ENCODE measurements around the gene ANKS6. TPM values are rescaled to one million over a fixed set of nuclear protein-coding genes. Genes with fewer than 3 reads are reported as not detected.

Gene ANKS6
- total RNA-seq, 2 donors from 2014 or later, result 19.5 to 22.0 TPM

DNA sequence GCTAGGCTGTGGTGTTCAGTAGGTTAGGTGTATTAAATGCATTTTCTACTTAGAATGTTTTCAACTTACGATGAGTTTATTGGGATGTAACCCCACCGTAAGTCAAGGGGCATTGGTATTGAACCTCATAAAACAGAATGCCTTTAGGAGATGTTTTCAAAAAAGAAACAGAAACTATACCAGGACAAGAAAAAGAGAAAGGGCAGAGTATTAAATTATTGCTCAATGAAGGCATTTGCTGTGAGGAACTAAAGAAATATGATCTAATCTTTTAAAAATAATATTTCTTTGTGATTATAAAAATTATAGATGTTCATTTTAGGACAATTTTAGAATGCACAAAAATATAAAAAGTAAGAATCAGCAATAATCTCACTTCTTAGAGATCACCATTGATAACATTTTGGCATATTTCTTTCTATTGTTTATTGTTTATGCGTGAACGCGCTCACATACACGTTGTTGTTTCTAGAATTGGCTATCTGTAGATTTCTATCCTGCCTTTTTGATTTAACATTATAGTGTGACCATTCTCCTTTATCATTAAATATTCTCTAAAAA lies 19.1 kb upstream of the ANKS6 start:
- TF ChIP-seq, protein P1, sequence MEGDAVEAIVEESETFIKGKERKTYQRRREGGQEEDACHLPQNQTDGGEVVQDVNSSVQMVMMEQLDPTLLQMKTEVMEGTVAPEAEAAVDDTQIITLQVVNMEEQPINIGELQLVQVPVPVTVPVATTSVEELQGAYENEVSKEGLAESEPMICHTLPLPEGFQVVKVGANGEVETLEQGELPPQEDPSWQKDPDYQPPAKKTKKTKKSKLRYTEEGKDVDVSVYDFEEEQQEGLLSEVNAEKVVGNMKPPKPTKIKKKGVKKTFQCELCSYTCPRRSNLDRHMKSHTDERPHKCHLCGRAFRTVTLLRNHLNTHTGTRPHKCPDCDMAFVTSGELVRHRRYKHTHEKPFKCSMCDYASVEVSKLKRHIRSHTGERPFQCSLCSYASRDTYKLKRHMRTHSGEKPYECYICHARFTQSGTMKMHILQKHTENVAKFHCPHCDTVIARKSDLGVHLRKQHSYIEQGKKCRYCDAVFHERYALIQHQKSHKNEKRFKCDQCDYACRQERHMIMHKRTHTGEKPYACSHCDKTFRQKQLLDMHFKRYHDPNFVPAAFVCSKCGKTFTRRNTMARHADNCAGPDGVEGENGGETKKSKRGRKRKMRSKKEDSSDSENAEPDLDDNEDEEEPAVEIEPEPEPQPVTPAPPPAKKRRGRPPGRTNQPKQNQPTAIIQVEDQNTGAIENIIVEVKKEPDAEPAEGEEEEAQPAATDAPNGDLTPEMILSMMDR (IDR thresholded peaks at IDR 0.05), result no peak
- Histone ChIP-seq H3K4me1 (no peaks in the 10 kb centered on the region), H3K27ac (no peak overlapping the region)

DNA sequence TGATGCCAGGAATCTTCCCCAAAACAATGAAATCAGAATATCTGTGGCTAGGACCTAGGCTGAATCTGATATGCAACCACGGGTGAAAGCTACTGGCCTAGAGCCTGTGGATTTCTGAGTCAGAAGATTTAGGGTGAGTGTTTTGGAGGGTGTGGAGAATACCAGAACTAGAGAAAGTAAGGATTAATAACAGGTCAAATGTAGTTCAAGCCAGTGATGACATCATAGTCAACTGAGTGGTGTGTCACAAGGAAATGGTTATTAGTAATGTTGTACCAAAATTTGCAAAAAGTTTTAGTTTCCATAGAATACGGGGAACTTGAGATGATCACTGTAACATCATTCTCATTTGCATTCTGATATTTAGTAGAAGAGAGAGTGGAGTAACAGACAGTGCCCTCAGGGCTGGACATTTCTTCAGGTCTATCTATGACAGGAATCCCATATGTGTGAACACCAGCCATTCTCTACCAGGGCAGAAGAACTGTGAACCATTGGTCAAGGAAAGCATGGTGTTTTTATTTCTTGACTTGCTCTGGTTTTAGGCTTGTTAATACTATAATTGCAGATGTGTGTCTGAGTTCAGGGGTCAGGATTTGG lies 14.8 kb upstream of the ANKS6 start:
- Histone ChIP-seq H3K9me3 (no peaks in the 10 kb centered on the region), H3K27ac (no peak overlapping the region), H3K4me1 (peaks cover 11% of the 10 kb centered on the region), H3K4me3 (no peak overlapping the region), H3K36me3 (no peaks in the 10 kb centered on the region), H3K27me3 (no peaks in the 10 kb centered on the region), H3K9ac (ENCODE audit: low read depth in 2 of 2, low read length in 2 of 2) (no peak overlapping the region)
- TF ChIP-seq, protein P1 (IDR thresholded peaks at IDR 0.05), result no peak
- intact Hi-C loops (cut with DNase I), result no loop called here
- DNase-seq, result no peak

More for the DNA sequence above, 19.1 kb upstream of the ANKS6 start:
- Histone ChIP-seq H3K36me3 (no peaks in the 10 kb centered on the region), H3K9me3 (no peaks in the 10 kb centered on the region), H3K27me3 (no peaks in the 10 kb centered on the region), H3K9ac (ENCODE audit: low read depth in 2 of 2, low read length in 2 of 2) (no peak overlapping the region), H3K4me3 (no peak overlapping the region)
- intact Hi-C loops (cut with DNase I), result no loop called here
- no peak for DNase-seq

DNA sequence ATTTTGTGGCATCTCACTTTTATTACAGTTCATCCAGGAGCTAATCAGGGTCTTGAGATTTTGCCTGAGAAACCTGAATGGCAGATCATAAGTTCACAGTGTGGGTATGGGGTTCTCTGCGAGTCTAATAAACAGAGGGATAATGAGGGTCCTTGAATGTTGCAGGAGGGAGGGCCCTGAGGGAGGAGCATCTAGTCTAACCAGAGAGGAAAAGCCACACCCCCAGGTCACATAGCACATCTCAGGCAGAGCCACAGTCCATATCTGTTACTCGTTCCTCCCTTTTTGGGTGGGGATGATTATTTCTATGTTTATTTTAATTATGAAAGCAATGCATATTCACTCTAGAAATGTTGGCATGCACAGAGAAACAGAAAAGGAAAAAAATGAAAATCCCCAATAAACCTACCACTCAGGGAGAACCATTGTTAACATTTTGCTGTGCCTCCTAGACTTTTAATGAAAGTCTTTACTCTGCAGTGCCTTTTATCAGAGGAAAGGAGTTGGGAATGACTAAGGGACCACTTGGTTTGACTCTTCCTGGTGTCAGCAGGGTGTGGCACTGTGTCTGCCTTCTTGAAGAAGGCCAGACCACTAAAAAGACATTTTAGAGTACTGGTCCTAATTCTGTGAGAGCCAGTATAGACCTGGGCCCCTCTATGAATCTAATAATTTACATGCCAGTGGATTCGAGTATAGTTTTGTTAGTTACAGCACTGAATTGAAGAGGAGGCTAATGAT lies 13.9 kb upstream of the ANKS6 start:
- Histone ChIP-seq H3K4me3 (no peak overlapping the region), H3K27me3 (no peaks in the 10 kb centered on the region), H3K9me3 (no peaks in the 10 kb centered on the region), H3K27ac (peak overlapping the region; percentile 86), H3K4me1 (peaks cover 11% of the 10 kb centered on the region), H3K9ac (ENCODE audit: low read depth in 2 of 2, low read length in 2 of 2) (peak overlapping the region in 1 of 2 donors; percentile 48), H3K36me3 (no peaks in the 10 kb centered on the region)
- peak; percentile 46 for DNase-seq
- intact Hi-C loops (cut with DNase I), result no loop called here
- TF ChIP-seq, protein P1 (IDR thresholded peaks at IDR 0.05), result no peak

DNA sequence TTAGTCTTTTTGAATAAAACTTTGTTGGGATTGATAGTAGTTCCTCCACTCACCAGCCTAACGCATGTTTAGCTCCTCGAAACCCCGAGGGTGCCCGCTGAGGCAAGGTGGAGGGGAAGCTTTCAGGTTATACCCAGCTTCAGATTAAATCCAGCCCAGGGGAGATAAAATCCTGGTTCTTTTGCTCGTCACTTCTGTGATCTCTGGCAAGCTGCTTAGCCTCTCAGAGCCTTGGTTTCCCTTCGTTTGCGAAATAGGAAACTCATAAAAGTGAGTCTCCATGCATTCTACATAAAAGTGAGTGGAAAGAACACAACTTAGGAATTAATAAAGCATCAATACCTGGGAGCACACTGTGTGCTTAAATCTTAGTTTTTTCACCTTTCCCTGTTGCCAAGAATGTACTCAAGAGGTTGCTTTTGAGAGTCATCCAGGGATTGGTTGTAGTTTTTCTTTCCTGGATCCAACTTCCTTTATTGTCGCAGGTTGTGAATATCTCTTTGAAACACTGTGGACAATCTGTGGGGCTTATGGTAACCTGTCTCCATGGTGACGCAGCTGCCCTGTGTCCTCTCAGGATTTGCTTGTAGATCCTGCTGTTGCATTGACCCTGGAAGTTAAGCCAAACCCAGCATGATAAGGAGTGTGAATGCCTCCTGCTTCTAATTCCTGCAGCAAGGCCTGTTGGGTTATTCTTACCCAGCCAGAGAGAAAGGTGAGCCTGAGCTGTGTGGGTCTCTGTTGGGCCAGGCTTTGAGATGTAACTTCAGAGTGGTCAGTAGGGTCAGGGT lies 13.2 kb upstream of the ANKS6 start:
- peak; percentile 44 for DNase-seq

DNA sequence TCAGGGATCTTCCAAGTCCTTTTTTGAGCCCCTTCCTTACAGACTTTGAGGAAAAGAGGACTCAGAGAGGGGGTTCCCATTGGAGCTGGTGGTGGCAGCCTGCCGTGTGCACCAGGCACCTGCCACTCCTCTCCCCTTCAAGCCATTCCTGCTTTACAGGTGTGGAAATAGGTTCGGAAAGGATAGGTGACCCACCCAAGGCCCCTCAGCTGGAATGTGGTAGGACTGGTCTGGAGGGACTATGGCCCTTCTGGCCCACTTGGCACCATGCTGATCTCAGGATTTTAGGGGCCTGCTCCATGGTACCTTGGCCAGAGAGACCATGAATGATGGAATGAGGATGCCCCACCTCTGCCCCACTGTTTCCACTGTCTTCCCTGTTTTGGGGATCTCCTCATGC lies 12.5 kb upstream of the ANKS6 start:
- Histone ChIP-seq H3K27me3 (no peaks in the 10 kb centered on the region), H3K4me1 (peaks cover 11% of the 10 kb centered on the region), H3K27ac (peak overlapping the region; percentile 86), H3K9ac (ENCODE audit: low read depth in 2 of 2, low read length in 2 of 2) (peak overlapping the region; percentile 76 to 85), H3K4me3 (peak overlapping the region; percentile 61), H3K9me3 (no peaks in the 10 kb centered on the region), H3K36me3 (no peaks in the 10 kb centered on the region)
- intact Hi-C loops (cut with DNase I), result no loop called here
- peak; percentile 37 for DNase-seq
- TF ChIP-seq, protein P1 (IDR thresholded peaks at IDR 0.05), result no peak

More for the DNA sequence above, 13.2 kb upstream of the ANKS6 start:
- Histone ChIP-seq H3K4me3 (peak overlapping the region; percentile 61), H3K4me1 (peaks cover 11% of the 10 kb centered on the region), H3K36me3 (no peaks in the 10 kb centered on the region), H3K9me3 (no peaks in the 10 kb centered on the region), H3K27ac (peak overlapping the region; percentile 86), H3K27me3 (no peaks in the 10 kb centered on the region), H3K9ac (ENCODE audit: low read depth in 2 of 2, low read length in 2 of 2) (peak overlapping the region; percentile 76 to 85)
- TF ChIP-seq, protein P1 (IDR thresholded peaks at IDR 0.05), result no peak
- intact Hi-C loops (cut with DNase I), result no loop called here

Data from colonic mucosa (tissue), 4 donors.